Bronchial epithelial cell (primary cell): ENCODE measurements around the gene MDC1. TPM values are rescaled to one million over a fixed set of nuclear protein-coding genes. Genes with fewer than 3 reads are reported as not detected.

Experiments used
- DNase-seq: peaks from one replicate; pipeline ENCODE4 v3.0.0-alpha.2; 2010; ENCODE audit warnings: low read depth
- FAIRE-seq: peaks from 2 replicates; lab custom pipeline; 2011; peaks lifted over from hg19 to GRCh38; lab: Jason Lieb, UNC
- H3K27me3 ChIP-seq: 2 replicates; pipeline ENCODE4 v1.5.1; 2011; ENCODE audit warnings: low read length; ENCODE audit not compliant: control insufficient read depth, insufficient read depth
- H3K36me3 ChIP-seq: 2 replicates; pipeline ENCODE4 v1.5.1; 2011; ENCODE audit warnings: low read length; ENCODE audit not compliant: control insufficient read depth, insufficient read depth
- H3K4me3 ChIP-seq: 2 replicates; pipeline ENCODE4 v1.5.1; 2011; ENCODE audit warnings: mild to moderate bottlenecking, low read depth, low read length, control low read depth
- CTCF ChIP-seq: IDR thresholded peaks from 2 replicates; pipeline ENCODE4 v1.5.1; 2011; ENCODE audit warnings: mild to moderate bottlenecking, moderate library complexity, low read length, control low read depth, inconsistent platforms; ENCODE audit not compliant: insufficient read depth, severe bottlenecking
- total RNA-seq: library from RNA; depleted of rRNA; stranded (reverse); fragments of >200 nt; gene quantifications from 2 replicates; pipeline ENCODE4 v1.2.1, GENCODE V29; 2014

Gene MDC1
- total RNA-seq, 1 donor from 2014 or later = 2.4 TPM

GRCh38 chr6:30686908-30687658, 30.0 kb downstream of the MDC1 start:
- FAIRE-seq (no peak), DNase-seq (peak; percentile 94)
- H3K4me3 ChIP-seq = peak overlapping the region; percentile 76
- H3K36me3 ChIP-seq = peaks cover 6% of the 10 kb centered on the region
- TF ChIP-seq CTCF = no peak
- no peaks in the 10 kb centered on the region for H3K27me3 ChIP-seq

- FAIRE-seq (no peak), DNase-seq (peak; percentile 27)
- no peak for TF ChIP-seq CTCF
- Histone ChIP-seq H3K4me3 (peak within 1 kb of the TSS; percentile 76), H3K27me3 (no peaks in the 10 kb centered on the region), H3K36me3 (peaks cover 6% of the 10 kb centered on the region)
Observed at GRCh38 chr6:30686009-30686907, 30.8 kb downstream of the MDC1 start, which contains the start of gene PPP1R18. Gene PPP1R18, minus strand, starts transcription at chr6:30686645. Its CDS starts 627 bp downstream, at chr6:30686018.

- DNase-seq (no peak), FAIRE-seq (no peak)
- peak overlapping the region; percentile 76 for H3K4me3 ChIP-seq
- H3K36me3 ChIP-seq = peaks cover 6% of the 10 kb centered on the region
- TF ChIP-seq CTCF = peak; percentile 22
- H3K27me3 ChIP-seq = no peaks in the 10 kb centered on the region
Observed at GRCh38 chr6:30685157-30686008, 31.7 kb downstream of the MDC1 start.

DNA sequence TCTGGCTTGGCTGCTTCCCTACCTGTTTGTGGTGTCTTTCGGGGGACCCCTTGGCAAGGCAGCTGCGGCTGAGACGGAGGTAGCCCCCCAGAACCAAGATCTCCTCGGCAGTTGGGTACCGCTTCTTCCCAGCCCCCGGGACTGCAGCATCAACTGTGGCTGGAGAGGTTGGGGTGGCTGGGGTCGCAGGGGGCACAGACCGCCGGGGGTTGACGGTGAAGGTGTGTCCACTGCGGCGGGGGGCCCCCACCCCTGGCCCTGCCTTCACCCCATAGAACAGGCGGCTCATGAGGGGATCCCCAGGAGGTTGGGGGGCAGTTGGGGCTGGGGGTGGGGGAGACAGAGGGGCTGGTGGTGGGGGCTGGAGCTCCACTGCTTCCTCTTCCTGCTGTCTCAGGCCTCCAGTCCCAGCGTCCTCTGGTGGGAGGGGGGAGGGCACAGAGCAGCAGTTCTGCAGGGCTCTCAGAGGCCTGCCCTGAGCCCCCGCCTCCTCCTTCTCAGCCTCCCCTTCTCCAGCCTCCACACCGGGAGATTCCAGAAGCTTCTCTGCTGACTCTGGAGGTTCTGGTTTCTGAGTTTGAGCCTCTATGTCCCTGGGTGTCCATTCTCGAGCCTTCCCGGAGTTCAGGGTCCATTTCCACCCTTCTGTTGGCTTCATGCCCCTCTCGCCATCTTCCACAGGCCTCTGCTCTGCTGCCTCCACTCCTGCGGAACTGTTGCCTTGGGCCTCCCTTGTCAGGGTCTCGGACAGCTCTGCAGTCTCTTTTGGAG, 32.5 kb downstream of the MDC1 start:
- H3K27me3 ChIP-seq = no peaks in the 10 kb centered on the region
- FAIRE-seq = no peak
- no peak for TF ChIP-seq CTCF
- DNase-seq = no peak
- H3K4me3 ChIP-seq = peak overlapping the region; percentile 76
- H3K36me3 ChIP-seq = peaks cover 6% of the 10 kb centered on the region

- H3K27me3 ChIP-seq = no peaks in the 10 kb centered on the region
- H3K36me3 ChIP-seq = peaks cover 6% of the 10 kb centered on the region
- TF ChIP-seq CTCF = no peak
- H3K4me3 ChIP-seq = peak overlapping the region; percentile 76
- FAIRE-seq (no peak), DNase-seq (no peak)
Observed at GRCh38 chr6:30683980-30684338, 33.1 kb downstream of the MDC1 start.
